NCI-H345 treated with DMSO at 0.1 percent for 48 hours (cell line): ENCODE data around the gene OR3A3.
"Not testable (repeated sequence)": the region's sequence is repeated elsewhere in the genome, so short reads cannot be mapped to it uniquely, and the experiment has no call there.

Experiments
- DNase-seq: peaks from one replicate; lab custom pipeline; 2025; ENCODE audit not compliant: unreplicated experiment; lab: John Stamatoyannopoulos, UW

OR3A3 gene

GRCh38 chr17:3411070-3411469 is at the start of gene OR3A3:
OR3A3 (plus strand) TSS chr17:3411370.
- DNase-seq, result no peak

- not testable (repeated sequence) for DNase-seq
Measured at GRCh38 chr17:3371167-3371566, 40.0 kb upstream of the OR3A3 start.

GRCh38 chr17:3378321-3378720 is 32.8 kb upstream of the OR3A3 start:
- DNase-seq, result no peak

- DNase-seq, result no peak
Measured at GRCh38 chr17:3381957-3382356, 29.2 kb upstream of the OR3A3 start.

- DNase-seq, result no peak
Measured at GRCh38 chr17:3385869-3386816, 25.0 kb upstream of the OR3A3 start, which contains the start of gene OR3A2. OR3A2 (minus strand) TSS chr17:3386308.

GRCh38 chr17:3389791-3390190 is 21.4 kb upstream of the OR3A3 start:
- DNase-seq, result no peak

GRCh38 chr17:3397801-3398200 is 13.4 kb upstream of the OR3A3 start:
- DNase-seq, result not testable (repeated sequence)

GRCh38 chr17:3398310-3398709 is 12.9 kb upstream of the OR3A3 start, which contains the start of gene OR1E1:
OR1E1 (minus strand) TSS chr17:3398410; CDS start chr17:3398410, 0 bp downstream.
- DNase-seq, result no peak

GRCh38 chr17:3400055-3400454 is 11.1 kb upstream of the OR3A3 start:
- no peak for DNase-seq

- no peak for DNase-seq
Measured at GRCh38 chr17:3401786-3402185, 9.4 kb upstream of the OR3A3 start.

GRCh38 chr17:3403856-3404255 is 7.3 kb upstream of the OR3A3 start:
- DNase-seq, result not testable (repeated sequence)

GRCh38 chr17:3412216-3412615 is 1.0 kb downstream of the OR3A3 start:
- not testable (repeated sequence) for DNase-seq

GRCh38 chr17:3415610-3416009 is 4.4 kb downstream of the OR3A3 start:
- no peak for DNase-seq

- no peak for DNase-seq
Measured at GRCh38 chr17:3418222-3418621, 7.1 kb downstream of the OR3A3 start.

- DNase-seq, result not testable (repeated sequence)
Measured at GRCh38 chr17:3433215-3433614, 22.0 kb downstream of the OR3A3 start.

GRCh38 chr17:3433741-3434140 is 22.6 kb downstream of the OR3A3 start, which contains the start of gene OR1E2:
OR1E2 (minus strand) TSS chr17:3433841; CDS start chr17:3433841, 0 bp downstream.
- no peak for DNase-seq

GRCh38 chr17:3438368-3438767 is 27.2 kb downstream of the OR3A3 start:
- no peak for DNase-seq

GRCh38 chr17:3440451-3440850 is 29.3 kb downstream of the OR3A3 start:
- no peak for DNase-seq

- no peak for DNase-seq
Measured at GRCh38 chr17:3447625-3448024, 36.5 kb downstream of the OR3A3 start.

GRCh38 chr17:3448059-3448665 is 37.0 kb downstream of the OR3A3 start:
- no peak for DNase-seq

GRCh38 chr17:3466355-3466754 is 55.2 kb downstream of the OR3A3 start:
- DNase-seq, result not testable (repeated sequence)

GRCh38 chr17:3469529-3469928 is 58.4 kb downstream of the OR3A3 start:
- no peak for DNase-seq
